Astrocyte (in vitro differentiated cells and primary cell): ENCODE results near the gene PDE11A.

Source experiments
- EZH2 ChIP-seq: IDR thresholded peaks from 2 replicates; pipeline ENCODE4 v1.6.1; 2012; ENCODE audit warnings: mild to moderate bottlenecking, low read length, inconsistent platforms; ENCODE audit not compliant: insufficient read depth
- TF ChIP-seq, protein P1 (sequence below): IDR thresholded peaks from 2 replicates; pipeline ENCODE4 v1.5.1; 2011; ENCODE audit warnings: low read depth, mild to moderate bottlenecking, inconsistent platforms, low read length, moderate library complexity; ENCODE audit not compliant: insufficient read depth

DNA sequence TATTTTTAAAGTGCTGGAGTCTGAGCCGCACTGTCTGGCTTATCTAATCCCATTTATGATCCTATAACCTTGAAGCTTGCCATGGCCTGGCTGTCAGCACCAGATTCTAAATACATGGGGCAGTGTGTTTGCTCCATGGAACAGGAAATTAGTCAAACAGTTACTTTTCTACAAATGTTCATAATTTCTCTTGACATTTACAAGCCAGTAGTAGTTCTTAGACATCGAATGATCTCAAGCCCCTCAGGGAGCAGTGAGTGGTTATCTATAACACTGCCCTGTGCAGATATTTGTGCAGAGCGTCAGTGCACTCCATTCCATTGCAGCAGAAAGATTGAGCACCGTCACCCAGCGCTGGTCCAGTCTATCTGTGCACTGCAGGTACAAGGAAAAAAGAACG lies 474.8 kb downstream of the PDE11A start:
- TF ChIP-seq, protein P1, sequence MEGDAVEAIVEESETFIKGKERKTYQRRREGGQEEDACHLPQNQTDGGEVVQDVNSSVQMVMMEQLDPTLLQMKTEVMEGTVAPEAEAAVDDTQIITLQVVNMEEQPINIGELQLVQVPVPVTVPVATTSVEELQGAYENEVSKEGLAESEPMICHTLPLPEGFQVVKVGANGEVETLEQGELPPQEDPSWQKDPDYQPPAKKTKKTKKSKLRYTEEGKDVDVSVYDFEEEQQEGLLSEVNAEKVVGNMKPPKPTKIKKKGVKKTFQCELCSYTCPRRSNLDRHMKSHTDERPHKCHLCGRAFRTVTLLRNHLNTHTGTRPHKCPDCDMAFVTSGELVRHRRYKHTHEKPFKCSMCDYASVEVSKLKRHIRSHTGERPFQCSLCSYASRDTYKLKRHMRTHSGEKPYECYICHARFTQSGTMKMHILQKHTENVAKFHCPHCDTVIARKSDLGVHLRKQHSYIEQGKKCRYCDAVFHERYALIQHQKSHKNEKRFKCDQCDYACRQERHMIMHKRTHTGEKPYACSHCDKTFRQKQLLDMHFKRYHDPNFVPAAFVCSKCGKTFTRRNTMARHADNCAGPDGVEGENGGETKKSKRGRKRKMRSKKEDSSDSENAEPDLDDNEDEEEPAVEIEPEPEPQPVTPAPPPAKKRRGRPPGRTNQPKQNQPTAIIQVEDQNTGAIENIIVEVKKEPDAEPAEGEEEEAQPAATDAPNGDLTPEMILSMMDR = no peak
- no peak for TF ChIP-seq EZH2
